Ascending aorta (tissue), 2 donors: Measurements from ENCODE around the gene AOX1. TPM values are rescaled to one million over a fixed set of nuclear protein-coding genes. Genes with fewer than 3 reads are reported as not detected.

Experiments used
- DNase-seq, 2 donors: peaks; one replicate each; pipeline ENCODE4 v3.0.0-alpha.2; 2019; ENCODE audit warnings: low spot score in 2 of 2
- H3K27ac ChIP-seq, 2 donors: fragments of 200-600 bp; sonication (generic); one replicate each; pipeline ENCODE4 v1.5.1; 2016 to 2017; ENCODE audit warnings: mild to moderate bottlenecking in 1 of 2
- H3K27me3 ChIP-seq: fragments of 200-600 bp; sonication (generic); one replicate; pipeline ENCODE4 v1.5.1; 2017
- H3K36me3 ChIP-seq, 2 donors: fragments of 200-600 bp; sonication (generic); one replicate each; pipeline ENCODE4 v1.5.1; 2016
- H3K4me1 ChIP-seq, 2 donors: fragments of 200-600 bp; sonication (generic); one replicate each; pipeline ENCODE4 v1.5.1; 2016 to 2017; ENCODE audit warnings: mild to moderate bottlenecking in 1 of 2
- H3K4me3 ChIP-seq, 2 donors: fragments of 200-600 bp; sonication (generic); one replicate each; pipeline ENCODE4 v1.5.1; 2016 to 2017; ENCODE audit warnings: mild to moderate bottlenecking in 1 of 2
- H3K9me3 ChIP-seq, 2 donors: fragments of 200-600 bp; sonication (generic); one replicate each; pipeline ENCODE4 v1.5.1; 2016
- CTCF ChIP-seq, 3 experiments: fragments of 200-600 bp in 2 of 3; fragments of 450-650 bp in 1 of 3; sonication (generic) in 2 of 3; IDR thresholded peaks; one replicate each; pipeline ENCODE4 v1.5.1; 2016 to 2019; ENCODE audit warnings: antibody characterized with exemption in 3 of 3, mild to moderate bottlenecking in 1 of 3, moderate library complexity in 1 of 3
- intact Hi-C: fragments of 100-400 bp; cut with DNase I; formaldehyde crosslinking; loops from one replicate; pipeline ENCODE4 v1.15.1; 2023
- total RNA-seq: library from RNA; depleted of rRNA; stranded (reverse); fragments of >200 nt; gene quantifications from one replicate; pipeline ENCODE4 v1.1.0, GENCODE V29; 2016

AOX1 gene
- total RNA-seq, 1 donor from 2014 or later = 59.2 TPM

GRCh38 chr2:200654823-200655222 lies 69.0 kb downstream of the AOX1 start:
- H3K9me3 ChIP-seq = no peaks in the 10 kb centered on the region
- H3K27ac ChIP-seq = no peak overlapping the region
- no peaks in the 10 kb centered on the region for H3K27me3 ChIP-seq
- intact Hi-C loops = no loop called here
- no peak for DNase-seq
- no peak for TF ChIP-seq CTCF (IDR thresholded peaks at IDR 0.05)
- no peaks in the 10 kb centered on the region for H3K4me1 ChIP-seq
- peaks cover 0 to 20% of the 10 kb centered on the region in 2 donors for H3K36me3 ChIP-seq
- no peak overlapping the region for H3K4me3 ChIP-seq

GRCh38 chr2:200655918-200656580 lies 70.2 kb downstream of the AOX1 start:
- intact Hi-C loops = no loop called here
- H3K27ac ChIP-seq = no peak overlapping the region
- peaks cover 0 to 12% of the 10 kb centered on the region in 2 donors for H3K36me3 ChIP-seq
- no peak for TF ChIP-seq CTCF (IDR thresholded peaks at IDR 0.05)
- H3K27me3 ChIP-seq = no peaks in the 10 kb centered on the region
- no peak for DNase-seq
- H3K4me1 ChIP-seq = no peaks in the 10 kb centered on the region
- H3K4me3 ChIP-seq = no peak overlapping the region
- no peaks in the 10 kb centered on the region for H3K9me3 ChIP-seq

GRCh38 chr2:200658278-200658864 lies 72.6 kb downstream of the AOX1 start:
- no peak for DNase-seq
- no peak overlapping the region for H3K27ac ChIP-seq
- no peak overlapping the region for H3K4me3 ChIP-seq
- no peak for TF ChIP-seq CTCF (IDR thresholded peaks at IDR 0.05)
- H3K9me3 ChIP-seq = no peaks in the 10 kb centered on the region
- no peaks in the 10 kb centered on the region for H3K36me3 ChIP-seq
- intact Hi-C loops = no loop called here
- H3K4me1 ChIP-seq = no peaks in the 10 kb centered on the region
- H3K27me3 ChIP-seq = no peaks in the 10 kb centered on the region

- H3K9me3 ChIP-seq = no peaks in the 10 kb centered on the region
- no peak overlapping the region for H3K4me3 ChIP-seq
- H3K4me1 ChIP-seq = no peaks in the 10 kb centered on the region
- no peak overlapping the region for H3K27ac ChIP-seq
- TF ChIP-seq CTCF (IDR thresholded peaks at IDR 0.05) = no peak
- H3K27me3 ChIP-seq = no peaks in the 10 kb centered on the region
- no peaks in the 10 kb centered on the region for H3K36me3 ChIP-seq
- no peak for DNase-seq
- intact Hi-C loops = no loop called here
Observed at GRCh38 chr2:200659410-200659809, 73.6 kb downstream of the AOX1 start.

GRCh38 chr2:200661477-200661876 lies 75.7 kb downstream of the AOX1 start:
- H3K4me3 ChIP-seq = no peak overlapping the region
- intact Hi-C loops = no loop called here
- H3K36me3 ChIP-seq = no peaks in the 10 kb centered on the region
- no peaks in the 10 kb centered on the region for H3K27me3 ChIP-seq
- DNase-seq = no peak
- H3K27ac ChIP-seq = no peak overlapping the region
- no peak for TF ChIP-seq CTCF (IDR thresholded peaks at IDR 0.05)
- no peaks in the 10 kb centered on the region for H3K9me3 ChIP-seq
- H3K4me1 ChIP-seq = no peaks in the 10 kb centered on the region
